Left kidney (tissue), 2 donors: ENCODE results near the gene COX18. TPM values are rescaled to one million over a fixed set of nuclear protein-coding genes. Genes with fewer than 3 reads are reported as not detected.

ENCODE experiments used
- DNase-seq: peaks from one replicate; pipeline ENCODE4 v3.0.0-alpha.2; 2013
- polyA plus RNA-seq: library from polyadenylated mRNA; unstranded; fragments of 120-200 nt; gene quantifications from one replicate; pipeline ENCODE4 v1.2.1, GENCODE V29; 2013; ENCODE audit not compliant: insufficient read length

Gene COX18
- polyA plus RNA-seq, 1 donor = 22.2 TPM

DNA sequence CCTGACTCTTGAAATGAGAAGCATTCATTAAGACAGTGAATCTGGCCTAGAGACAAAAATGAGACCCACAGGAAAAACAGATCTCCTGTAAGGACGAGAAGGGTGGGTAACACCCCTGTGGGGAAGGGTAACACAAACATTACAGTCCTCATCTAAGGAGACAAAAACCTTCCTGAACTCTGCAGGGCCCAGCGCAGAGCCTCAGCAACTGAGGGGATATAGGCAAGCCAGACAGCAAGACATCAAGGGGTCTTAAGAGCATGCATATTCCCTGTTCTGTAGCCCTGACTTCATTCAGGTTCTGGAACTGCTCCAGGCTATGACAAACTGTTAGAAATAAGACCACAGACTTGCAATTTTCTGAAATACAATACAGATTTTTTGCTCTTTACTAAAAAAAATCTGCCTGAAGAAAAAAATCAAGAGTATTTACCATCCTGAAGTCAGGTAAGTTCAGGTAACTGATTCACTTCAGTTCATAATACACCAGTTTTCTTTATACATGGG, 15.5 kb downstream of the COX18 start:
- no peak for DNase-seq

GRCh38 chr4:73053076-73053475, 16.4 kb downstream of the COX18 start:
- no peak for DNase-seq

- DNase-seq = no peak
Observed at GRCh38 chr4:73051625-73052024, 17.9 kb downstream of the COX18 start.

DNA sequence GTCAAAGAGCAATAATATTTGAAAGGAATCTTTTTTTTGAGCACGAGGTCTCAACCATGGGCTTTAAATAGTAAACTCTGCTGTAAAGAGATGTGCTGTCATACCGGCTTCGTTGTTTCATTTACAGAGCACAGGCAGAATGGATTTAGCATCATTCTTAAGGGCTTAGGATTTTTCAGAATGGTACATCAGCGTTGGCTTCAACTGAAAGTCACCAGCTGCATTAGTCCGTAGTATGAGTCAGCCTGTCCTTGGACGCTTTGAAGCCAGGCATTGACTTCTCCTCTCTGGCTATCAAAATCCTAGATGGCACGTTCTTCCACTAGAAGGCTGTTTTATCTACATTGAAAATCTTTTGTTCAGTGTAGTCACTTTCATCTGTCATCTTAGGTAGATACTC, 23.6 kb downstream of the COX18 start:
- DNase-seq = no peak

DNA sequence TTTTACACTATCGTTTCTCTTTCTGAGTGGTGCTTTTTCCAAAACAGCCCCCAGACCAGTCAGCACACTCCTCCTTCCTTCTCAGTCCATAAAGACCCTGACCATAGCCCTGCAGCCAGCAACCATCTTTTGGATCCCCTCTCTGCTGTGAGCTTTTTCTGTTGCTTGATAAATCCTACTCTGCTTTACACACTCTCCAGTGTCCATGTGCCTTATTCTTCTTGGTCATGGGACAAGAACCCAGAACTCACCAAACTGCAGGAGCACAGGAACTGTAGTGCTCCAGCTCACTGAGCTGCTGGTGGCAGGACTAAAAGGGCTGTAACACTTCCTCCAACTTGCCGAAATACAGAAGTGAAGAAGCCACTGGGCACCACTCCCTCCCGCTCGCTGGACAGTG, 32.5 kb downstream of the COX18 start:
- DNase-seq = no peak

DNA sequence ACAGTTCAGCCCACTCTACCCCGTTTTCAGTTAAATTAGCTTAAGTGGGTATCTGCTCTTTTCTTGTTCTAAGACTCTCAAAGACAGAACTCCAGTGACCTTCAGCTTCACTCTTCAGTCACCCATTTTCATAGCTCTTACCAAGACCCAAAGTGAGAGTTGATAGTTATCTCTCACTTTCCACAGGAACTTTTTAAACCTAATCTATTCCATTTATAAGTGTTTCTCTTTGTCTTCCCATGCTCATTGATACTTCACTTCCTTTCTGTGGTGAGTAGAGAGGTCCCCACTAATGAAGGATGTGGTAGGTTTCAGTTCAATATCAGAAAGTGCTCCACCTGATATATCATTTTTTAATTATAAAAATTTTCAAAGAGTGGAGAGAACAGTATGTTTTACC, 33.4 kb downstream of the COX18 start:
- DNase-seq = no peak

GRCh38 chr4:73034896-73035295, 34.6 kb downstream of the COX18 start:
- DNase-seq = no peak

- no peak for DNase-seq
Observed at GRCh38 chr4:73028621-73029020, 40.9 kb downstream of the COX18 start.

- DNase-seq = peak; percentile 13
Observed at GRCh38 chr4:73021634-73022033, 47.9 kb downstream of the COX18 start.

DNA sequence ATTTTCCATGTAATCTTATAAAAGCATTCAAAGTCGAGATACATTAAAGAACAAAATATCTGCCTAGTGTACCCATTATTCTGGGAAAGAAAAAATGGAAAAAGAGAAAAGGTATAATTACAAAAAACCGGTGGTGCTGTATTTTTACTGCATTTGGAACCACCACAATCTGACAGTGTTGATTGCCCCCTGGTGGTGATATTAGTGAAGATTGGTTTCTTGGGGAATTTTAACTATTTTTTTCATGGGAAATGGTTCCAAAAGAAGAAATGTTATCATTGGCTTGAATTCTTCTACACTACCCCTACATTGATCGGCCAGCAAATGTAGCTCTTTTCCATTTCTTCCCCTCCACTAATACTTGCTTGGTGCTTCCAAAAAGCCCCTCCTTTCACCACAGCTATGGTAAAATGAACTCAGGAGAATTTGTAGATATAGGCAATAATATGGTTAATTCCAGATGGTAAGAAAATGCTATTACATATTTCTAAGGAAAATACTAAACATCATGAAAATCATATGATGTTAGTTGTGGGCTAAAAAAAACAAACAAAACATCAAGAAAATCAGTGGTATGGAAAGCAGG, 50.0 kb downstream of the COX18 start:
- DNase-seq = peak; percentile 46

GRCh38 chr4:73018595-73018994, 50.9 kb downstream of the COX18 start:
- DNase-seq = no peak

DNA sequence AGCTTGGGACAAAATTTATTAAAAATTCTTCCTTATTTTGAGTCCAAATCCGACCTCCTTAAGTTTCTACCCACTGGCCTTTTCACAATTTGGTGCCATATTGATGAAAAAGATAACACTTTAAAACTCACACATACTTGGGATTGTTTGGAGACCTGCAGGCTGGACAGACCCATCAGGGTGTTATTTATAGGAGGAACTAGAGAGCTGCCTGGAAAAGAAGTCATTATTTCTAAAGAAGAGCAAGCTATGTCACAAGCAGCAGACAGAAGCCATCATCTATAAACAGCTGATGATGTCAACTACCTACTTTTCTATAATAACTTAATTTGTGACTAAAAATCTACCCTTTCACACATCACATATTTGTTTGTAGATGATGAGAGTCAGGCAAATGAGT, 56.2 kb downstream of the COX18 start:
- DNase-seq = no peak

DNA sequence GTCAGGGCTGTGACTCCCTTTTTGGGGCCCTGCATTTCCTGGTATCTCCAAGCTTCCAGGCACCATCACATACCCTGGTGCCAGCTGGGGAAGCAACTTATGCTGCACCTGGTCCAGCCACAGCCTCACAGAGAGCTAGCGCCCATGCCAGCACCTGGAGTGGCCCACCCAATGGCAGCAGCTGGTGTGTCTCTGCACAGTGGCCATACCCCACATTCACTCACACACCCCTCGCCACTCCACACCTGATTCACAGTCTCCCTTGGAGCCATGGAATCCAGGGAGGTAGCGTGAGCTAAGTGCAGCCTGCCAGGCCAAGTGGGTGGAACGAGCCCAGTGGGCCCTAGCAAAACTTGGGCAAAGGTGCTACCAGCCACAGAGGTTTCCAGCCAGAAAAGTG, 56.8 kb downstream of the COX18 start:
- DNase-seq = no peak

- no peak for DNase-seq
Observed at GRCh38 chr4:73011629-73011985, 57.9 kb downstream of the COX18 start.

DNA sequence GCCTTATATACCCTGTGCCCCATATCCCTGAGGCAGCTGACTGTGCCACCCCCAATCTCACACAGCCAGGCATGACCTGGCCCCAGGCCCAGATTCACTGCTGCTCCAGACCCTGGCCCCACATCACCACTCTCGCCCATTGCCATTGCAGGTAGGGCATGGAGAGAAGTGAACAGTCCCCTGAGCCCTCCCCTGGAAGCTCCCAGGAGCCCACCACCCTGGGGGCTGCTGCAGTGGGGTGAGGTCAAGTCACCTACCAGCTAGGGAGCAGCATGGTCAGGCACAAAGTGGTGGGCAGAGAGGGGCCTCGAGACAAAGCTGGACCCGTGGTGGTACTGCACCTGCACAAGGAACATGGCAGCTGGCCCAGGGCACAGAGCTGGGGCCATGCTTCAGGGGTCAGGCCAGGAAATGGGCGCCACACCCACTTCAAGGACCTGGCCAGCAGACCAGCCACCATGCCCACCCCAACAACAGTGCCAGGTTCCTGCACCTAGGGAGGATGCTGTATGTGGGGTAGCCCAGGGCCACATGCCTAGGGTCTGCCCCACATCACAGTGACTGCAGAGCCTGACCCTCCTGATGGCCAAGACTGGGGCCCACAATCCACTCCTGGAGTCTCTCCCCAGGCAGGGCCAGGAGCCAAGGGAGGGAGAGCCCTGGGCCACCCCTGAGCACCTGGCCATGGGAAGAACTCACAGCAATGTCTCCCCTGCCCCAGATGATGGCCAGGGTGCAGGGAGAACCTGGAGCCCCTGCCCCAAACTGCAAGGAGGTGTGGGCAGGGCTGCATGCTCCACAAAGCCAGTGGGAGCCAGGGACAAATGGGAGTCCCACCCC, 58.5 kb downstream of the COX18 start:
- DNase-seq = no peak

GRCh38 chr4:73007526-73008100, 61.9 kb downstream of the COX18 start:
- no peak for DNase-seq

DNA sequence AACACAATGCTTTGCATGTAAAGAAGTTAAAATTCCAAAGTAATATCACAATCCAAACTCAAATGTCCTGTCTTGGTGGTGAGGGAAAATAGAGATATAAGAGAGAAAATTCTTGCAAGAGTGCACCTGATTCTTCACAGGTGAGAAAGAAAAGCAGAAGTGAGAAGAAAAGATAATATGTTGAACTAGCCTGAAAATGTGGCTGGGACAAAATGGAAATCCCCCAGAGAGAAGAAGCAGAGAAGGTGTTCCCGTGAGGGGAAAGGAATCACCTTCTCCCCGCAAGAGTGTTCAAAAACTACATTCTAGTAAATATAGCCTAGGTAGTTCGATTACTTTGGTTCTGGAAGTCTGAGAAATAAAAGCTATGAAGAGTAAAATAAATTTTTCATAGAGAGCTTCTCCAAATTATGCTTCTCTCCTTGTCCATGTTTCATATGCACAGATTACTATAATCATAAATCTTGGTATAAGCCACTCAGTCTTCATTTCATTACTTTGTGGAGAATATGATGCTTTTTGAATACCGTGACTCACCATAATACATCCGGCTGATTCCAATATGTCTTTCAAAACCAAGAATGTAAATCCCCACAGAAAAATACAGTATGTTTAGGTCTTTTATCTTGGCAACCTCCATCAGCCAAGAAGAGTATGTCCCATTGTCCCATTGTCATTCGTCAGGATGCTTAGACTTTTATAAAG, 63.1 kb downstream of the COX18 start:
- no peak for DNase-seq

DNA sequence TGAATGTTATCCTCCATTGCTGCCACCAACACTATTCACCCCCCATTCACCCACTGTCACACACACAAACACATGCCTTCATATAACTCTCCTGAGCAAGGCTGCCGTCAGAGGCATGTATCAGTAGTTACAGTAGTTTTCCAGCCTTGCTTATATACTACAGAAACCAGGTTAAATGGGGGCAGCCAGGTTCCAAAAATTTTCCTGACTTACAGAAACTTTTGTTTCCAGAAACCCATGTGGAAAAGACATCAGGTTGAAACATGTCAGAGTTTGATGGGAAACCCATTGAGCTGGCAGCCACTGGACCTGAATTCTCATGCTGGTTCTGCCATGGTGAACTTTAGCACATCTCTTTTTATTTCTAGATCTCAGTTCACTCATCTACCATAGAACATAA, 64.0 kb downstream of the COX18 start:
- DNase-seq = no peak
